ENCODE data around the gene MAF.

MAF gene

DNA sequence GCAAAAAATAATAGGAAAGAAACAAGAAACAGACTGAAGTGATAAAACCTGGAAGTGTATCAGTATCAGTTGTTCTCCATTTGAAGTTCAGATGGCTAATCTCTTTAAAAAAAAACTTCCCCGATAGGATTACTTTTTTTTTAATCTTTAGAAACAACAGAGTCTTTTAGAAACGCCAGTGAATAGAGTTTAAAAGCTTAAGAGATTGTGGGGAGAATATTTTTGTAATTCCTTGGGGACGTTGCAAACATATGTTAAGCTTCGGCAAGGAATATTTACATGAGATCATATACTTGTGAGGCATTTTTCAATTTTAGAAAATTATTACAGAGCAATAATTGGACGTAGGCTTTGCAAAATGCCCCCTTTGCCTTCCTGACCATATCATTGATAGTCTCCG, 13.2 kb downstream of the MAF start:
- DNase-seq, result no peak

DNA sequence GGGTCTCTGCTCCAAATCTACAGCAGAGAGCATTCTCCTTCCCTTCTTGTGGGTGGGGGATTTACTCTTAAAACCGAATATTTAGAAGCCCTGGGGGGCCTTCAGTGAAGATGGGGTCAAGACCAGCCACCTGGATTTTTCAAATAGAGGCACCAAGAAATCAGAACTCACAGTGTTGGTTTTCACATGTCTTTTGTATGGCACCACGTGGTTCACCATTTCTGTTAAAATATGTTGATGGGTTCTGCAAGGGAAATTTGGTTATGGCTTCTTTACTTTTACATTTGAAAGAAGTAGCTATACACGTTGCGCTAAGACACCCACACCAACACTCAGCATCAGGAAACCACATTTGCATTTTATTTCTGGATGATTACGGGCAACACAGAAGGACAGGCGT, 17.7 kb downstream of the MAF start:
- no peak for DNase-seq

DNA sequence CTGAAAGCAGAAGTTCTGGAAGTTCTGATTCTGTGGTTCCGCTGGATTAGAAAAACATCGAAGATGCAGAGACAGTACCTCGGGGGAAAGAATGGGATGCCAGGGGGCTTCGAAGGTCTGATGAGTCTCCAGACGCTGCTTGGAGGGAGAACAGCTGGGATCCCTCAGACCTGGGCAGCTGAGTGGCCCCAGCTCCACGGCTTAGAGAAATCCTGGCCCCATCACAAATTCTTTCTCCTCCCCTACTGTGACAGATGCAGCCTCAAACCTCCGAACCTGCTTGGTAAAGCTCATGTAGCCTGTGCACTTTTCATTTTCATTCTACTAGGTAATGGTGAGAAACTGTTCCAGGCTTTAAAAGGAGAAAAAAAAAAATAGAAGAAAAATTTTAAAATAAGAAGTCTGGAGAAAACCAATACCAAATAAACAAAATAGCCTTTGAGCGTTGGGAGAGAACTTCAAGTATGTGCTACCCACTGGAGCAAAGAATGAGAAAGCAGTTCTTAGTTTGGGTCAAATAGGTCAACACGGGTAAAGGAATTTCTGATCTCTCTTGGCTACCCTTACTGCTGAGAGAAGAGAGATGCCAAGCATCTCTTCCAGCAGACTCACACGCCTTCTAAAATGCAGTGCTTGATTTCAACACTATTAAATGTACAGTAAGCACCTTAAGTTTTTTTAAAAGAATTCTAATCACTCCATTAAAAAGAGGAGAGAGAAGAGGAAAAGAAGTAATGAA, 19.9 kb downstream of the MAF start:
- DNase-seq, result no peak

DNA sequence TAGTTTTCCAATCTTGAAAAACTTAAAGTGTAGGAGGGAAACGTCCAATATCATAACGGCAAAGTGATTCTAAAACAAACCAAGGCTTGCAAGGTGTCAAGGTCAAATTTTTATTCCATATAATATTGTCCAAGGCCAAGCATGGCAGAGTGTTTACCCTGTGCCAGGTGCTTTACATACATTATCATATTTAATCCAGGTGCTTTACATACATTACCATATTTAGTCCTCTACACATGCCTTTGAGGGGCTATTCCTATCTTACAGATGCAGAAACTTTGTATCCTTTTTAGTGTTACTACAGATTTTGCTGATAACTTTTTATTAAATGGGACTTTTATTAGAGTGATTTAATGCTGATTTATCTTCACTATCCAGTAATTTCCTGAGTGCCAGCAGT, 23.9 kb downstream of the MAF start:
- DNase-seq, result no peak

DNA sequence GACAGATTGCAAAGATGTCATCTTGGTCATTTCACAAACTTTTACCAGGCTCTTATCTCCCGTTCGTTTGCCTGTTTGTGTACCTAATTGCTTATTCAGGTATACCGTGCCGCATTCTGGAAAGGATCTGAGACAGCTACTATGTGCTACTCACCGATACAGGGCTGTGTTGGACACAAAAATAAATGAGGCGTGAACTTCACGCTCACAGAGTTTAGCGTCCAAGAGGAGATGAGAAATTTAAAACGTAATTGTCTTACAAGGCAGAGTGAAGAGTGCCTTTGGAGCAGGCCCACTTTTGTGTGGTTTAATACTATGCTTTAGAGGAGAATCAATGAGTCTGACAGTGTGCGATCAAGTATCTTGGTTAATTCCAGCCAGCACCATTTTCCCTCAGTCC, 26.7 kb downstream of the MAF start:
- no peak for DNase-seq

DNA sequence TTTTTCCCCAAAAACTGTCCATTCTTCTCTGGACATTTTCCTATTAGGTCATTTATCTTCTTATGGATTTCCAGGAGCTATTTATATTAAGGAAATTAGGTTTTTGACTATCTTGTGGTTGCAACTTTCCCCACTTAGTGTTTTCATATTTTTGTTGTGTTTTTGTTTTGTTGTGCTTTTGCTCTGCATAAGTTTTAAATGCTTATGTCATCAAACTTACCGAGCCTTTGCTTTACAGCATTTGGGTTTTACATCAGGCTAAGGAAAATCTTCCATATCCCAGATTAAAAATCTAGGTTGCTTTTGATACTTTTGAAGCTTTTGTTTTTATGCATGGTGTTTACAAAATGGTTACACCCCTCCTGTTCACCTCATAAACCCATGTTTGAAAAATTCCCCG, 27.5 kb downstream of the MAF start:
- DNase-seq, result no peak

DNA sequence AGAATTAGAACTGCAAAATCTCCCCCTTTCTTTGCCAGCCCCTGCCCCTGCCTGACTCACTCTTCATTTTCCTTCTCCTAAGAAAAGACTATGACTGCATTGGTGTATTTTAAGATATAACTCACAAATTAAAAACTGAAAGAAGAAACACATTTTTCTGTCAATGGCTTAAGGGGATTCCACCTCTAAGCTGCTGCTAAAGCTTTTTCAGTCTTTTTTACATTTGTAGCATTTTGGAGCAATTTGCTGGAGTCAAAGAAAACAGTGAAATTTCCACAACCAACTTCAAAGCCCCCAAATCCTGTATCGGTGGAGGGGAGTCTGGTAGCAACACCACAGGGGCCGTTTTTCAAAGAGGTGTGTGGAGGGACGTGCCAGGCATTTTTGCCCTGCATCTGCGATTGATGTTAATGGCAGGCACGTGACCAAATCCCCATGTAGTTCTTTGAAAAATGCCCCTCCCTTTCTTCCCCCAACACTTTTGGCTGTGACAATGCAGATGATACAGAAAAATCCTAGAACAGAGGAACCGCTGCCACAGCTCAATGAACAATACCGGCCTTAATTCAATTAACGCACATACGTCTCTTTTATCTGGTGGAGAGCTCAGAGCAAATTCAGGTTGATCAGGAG, 28.5 kb downstream of the MAF start:
- no peak for DNase-seq

DNA sequence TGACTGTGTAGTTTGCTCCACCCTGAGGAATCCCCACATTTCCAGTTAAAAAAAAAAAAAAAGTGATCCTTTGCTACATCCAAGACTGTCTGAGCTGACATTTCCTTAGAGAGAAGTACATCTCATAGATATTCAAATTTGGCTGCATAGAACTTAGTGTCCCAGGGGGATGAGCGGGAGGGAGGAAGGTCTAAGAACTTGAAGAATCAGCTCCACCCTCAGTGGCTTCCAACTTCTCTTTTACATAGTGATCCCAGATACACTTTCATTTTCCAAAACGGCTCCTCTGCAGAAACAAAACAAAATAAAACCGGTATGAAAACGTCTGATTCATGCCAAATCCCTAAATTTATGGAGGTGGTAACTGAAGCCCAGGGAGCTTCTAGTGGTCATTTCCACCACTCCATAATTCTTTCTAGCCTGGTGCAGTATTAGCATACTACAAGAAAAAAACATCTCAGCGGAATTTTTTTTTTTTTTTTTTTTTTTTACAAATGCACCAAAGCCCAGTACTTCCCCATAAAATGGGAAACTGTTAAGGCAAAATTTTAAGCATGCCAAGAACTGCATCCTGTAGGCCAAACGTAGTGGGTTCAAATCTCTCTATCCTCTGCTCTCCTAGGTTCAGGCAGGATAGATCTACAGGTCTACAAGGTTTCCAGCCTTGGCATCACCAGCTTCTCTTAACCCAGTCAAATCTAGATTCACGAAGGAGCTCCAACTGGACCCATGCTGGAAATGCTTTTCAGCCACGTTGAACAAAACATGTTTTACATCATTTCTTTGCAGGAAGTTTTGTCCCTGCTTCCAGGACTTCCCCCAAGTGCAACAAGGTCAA, 29.3 kb downstream of the MAF start:
- no peak for DNase-seq

DNA sequence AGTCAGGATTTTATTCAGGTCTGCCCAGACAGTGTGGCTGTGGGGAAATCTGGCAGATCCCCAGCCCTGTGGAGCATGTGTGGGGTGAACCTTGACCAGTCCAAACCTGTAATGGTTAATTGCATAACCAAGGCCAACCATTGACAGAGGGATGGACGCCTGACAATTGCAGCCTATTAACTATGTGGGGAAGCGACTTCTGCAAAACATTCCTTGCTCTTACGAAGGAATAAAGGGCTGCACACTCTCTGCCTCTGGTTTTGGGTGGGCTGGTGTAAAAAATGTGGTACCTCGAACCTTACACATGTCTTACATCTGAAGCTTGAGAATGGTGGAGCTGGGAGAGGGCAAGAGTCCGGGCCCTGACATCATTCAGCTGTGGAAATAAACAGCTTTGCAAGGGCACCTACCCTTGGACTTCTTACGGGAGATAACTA, 35.8 kb downstream of the MAF start:
- no peak for DNase-seq

DNA sequence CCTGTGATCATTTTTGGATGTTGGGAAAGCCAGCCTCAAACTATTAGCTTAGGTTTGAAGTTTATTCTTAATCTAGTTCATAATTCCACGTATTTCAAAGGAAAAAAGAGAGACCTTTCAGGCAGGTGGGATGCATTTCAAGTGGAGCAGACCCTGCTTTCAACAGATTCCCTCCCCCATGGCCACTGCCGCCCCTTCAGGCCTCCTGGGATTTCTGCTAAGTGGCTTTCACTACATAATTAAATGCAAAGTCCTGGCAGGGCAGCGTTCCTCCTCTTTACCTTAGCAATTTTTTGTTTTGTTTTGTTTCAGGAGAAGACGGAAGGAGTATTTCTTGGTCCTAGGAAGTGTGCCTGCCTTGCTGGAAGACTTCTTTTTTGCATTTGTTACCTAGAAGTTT, 36.6 kb downstream of the MAF start:
- DNase-seq, result no peak

DNA sequence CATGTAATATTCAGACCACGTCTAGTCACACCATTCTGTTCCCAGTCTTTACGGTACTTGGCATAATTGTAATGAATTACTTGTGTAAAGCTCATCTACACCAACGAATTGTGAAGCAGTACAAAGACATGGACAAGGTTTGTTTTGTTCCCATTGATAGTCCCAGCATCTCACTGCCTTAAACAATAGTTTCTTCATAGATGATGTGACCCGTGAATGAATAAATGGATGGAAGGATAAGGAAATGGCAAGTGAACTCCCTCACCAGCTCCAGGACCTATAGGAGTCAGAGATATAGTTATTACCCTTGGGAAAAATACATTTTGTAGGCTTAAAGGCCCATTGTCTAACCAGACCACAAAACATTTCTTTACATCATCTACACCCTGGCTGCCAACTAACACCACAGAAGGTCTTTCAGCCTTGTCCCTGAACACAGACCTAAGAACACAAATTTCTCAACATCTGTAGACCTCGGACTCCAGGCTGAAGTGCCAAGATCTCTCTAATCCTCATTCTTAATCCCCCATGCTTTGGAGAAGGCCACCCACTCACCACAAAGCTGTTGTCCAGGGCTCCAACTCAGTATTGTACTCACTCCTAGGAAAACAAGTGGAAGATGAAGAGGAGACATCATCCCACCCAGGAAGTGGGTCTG, 38.2 kb downstream of the MAF start:
- DNase-seq, result no peak

DNA sequence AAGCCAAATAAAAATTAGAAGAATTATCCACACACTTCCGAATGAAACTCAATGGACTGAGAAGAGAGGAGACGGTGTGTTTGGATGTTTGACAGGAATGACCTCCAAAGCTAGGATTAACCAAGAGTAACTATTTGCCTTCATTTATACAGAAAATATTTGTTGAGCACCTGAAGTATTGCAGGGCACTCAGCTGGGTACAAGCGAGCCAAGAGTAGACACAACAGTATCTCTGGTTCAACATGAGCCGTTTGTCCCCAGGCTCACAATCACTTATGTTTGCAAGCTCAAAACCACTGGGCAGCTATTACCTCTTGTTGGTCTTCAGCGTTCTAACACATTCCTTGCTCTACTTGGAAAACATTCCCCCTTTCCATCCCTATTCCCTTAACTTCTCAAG, 38.8 kb downstream of the MAF start:
- DNase-seq, result no peak

DNA sequence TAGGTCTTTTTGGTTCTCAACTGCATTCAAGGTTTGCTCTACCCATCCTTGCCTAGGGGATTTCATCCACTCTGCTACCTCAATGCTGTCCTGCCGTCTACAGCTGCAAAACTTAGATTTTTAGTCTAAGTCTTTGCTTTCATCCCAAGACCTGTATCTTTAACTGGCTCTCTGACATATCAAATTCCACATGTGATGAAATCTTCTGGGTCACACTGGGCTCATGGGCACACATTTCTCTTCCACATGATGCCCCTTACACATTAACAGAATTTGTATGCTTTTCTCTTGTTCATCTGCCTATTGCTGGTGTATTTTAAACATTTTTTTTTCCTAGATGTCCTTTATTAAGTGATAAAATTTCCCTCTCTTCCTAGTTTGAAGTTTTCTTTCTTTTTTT, 39.6 kb downstream of the MAF start:
- no peak for DNase-seq

DNA sequence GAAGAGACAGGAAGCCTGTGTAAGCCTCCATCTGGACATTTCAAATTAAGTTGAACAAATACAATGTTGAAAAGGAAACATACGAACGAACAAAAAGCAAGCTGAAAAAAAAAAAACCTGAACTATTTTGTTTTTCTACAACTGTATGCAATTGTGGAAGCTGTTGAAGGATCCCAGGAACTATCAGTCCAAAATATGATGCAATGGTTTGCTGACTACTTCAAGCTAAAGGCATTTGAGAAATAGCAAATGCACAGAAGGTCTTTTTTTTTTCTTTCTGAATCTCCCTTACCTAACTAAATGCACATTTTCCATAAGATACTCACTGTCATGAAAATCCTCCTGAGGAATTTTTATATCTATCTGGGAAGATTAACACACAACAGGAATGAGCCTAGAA, 40.2 kb downstream of the MAF start:
- no peak for DNase-seq

DNA sequence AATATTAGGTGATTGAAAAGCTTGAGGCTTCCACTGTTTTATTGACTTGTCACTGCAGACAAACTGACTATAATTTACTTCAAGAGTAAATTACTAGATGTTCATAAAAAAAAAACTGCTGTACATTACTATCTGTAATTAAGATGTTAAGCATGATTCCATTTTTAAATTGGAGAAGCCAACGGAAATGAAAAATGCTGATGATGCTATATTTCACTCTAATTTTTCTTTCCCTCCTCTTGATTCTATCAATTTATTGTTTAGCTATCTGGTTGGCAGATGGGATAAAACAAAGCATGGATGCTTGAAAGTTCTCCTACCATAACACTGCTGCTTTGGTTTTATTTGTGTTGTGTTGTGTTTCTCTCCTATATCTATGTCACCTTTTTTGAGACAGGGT, 41.0 kb downstream of the MAF start:
- no peak for DNase-seq

DNA sequence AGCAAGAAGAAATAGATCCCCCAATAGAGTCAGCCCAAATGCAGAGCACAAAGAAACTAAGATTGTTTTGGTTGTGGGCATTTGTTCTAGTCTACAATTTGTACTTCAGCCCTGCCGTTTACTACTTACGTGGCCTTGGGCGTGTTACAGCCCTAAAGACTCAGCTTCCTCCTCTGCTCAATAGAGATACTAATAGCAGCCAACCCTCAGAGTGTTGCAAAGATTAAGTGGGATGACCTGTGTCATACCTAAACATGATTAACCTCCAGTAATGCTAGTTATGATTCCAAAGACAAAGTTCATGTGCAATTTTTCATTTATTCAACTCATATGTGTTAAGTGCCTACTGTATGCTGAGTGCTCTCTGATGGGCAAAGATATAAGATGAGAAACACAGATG, 43.1 kb downstream of the MAF start:
- DNase-seq, result no peak

DNA sequence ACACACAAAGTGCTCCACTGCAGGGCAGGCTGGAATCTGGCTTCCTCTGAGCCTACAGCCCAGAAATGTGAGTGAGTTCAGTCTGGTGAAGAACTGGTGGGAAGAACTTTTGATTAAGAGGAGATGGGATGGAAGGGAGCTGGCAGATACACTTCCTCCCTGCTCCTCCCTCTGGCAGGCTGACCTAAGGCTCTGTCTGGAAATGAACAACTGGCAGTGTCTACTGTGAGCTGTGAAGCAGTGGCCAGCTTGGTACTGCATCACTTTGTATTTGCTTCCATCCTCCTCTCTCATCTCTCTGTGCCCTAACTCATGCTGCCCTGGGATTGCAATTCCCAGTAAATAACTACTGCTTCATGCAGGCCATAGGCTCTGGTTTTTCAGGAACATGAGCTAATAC, 45.6 kb downstream of the MAF start:
- DNase-seq, result no peak

DNA sequence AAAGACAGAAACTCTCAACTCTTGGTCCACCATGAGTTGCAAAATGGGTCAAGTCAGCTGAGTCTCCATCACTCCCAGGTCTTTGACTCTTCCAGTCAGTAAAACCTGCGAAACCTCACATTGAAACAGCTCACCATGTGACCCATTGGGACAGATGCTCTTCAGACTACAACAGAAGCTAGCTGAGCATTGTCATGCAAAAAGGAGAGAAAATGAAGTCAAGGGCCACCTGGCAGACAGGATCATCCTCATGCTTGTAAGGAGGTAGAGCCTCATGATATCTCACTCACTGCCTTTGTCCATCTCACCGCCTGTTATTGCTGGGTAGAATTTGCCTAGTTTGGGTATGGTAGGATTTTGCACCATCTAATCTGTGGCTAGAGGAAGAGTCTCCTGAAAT, 50.2 kb downstream of the MAF start:
- no peak for DNase-seq

DNA sequence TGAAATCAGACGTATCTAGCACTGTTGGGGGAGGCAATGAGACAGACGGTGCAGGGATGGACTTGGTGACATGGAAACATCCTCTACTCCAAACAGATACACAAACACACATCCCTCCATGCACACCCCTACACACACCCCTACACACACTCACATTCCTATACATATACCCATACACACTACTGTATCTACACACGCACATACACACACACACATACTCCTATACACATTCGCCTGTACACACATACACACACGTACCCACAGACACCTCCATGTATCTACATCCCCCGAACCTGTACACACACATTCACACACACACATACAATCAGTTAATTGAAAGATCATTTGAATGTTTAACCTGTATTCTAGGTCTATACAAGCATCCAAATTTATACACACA, 53.5 kb downstream of the MAF start:
- DNase-seq, result no peak
